HCT116 (cell line): ENCODE data around the gene SSU72. TPM values are rescaled to one million over a fixed set of nuclear protein-coding genes. Genes with fewer than 3 reads are reported as not detected.

Source experiments
- ATAC-seq: fragments of 200-7000 bp; cut with Tn5 transposase; 2 replicates; pipeline ENCODE4 v1.9.1; 2020; ENCODE audit warnings: mild to moderate bottlenecking, moderate library complexity
- BruUV-seq: library from RNA; stranded (reverse); fragments of 400-500 nt; replicated peaks from 2 replicates; lab custom pipeline; 2021; lab: Mats Ljungman, UMichigan
- CTCF ChIA-PET: fragments of 300-600 bp; sonication (Branson Sonifier 250); formaldehyde crosslinking; loops from one replicate; lab custom pipeline; 2021; ENCODE audit warnings: antibody characterized with exemption; lab: Charles Lee
- POLR2A ChIA-PET: fragments of 300-600, 350-600 bp; sonication (Branson Sonifier 250); formaldehyde crosslinking; loops from one replicate; lab custom pipeline; 2021; ENCODE audit warnings: antibody characterized with exemption; lab: Charles Lee
- RAD21 ChIA-PET, 2 experiments: fragments of 300-600 bp; sonication (Branson Sonifier 250); formaldehyde crosslinking; loops; one replicate each; lab custom pipeline; 2023; ENCODE audit warnings: low total read pairs in 2 of 2; ENCODE audit not compliant: uncharacterized antibody in 2 of 2, unreplicated experiment in 2 of 2, low non-redundant PET in 1 of 2; lab: Charles Lee
- DNase-seq: peaks from one replicate; pipeline ENCODE4 v3.0.0-alpha.2; 2010; ENCODE audit warnings: low read depth, low spot score
- H2AFZ ChIP-seq: fragments of 200-600 bp; shearing (Covaris generic), sonication (generic); 2 replicates; pipeline ENCODE4 v1.6.1; 2017; ENCODE audit warnings: low read depth, mixed run types, mixed read lengths, antibody characterized with exemption, low read length; ENCODE audit not compliant: poor library complexity, severe bottlenecking
- H3K27ac ChIP-seq: 2 replicates; pipeline ENCODE4 v1.5.1; 2012; ENCODE audit warnings: low read depth, low read length
- H3K27me3 ChIP-seq: fragments of 200-600 bp; sonication (generic); 2 replicates; pipeline ENCODE4 v1.6.1; 2016; ENCODE audit warnings: mixed run types, low read length, mixed read lengths; ENCODE audit not compliant: insufficient read depth
- H3K36me3 ChIP-seq, 2 experiments: fragments of 200-500 bp in 1 of 2; fragments of 200-600 bp in 1 of 2; sonication (Bioruptor generic) in 1 of 2; sonication (generic) in 1 of 2; 2 replicates each; pipeline versions ENCODE4 v1.5.1 to v1.6.1; 2014 to 2016; ENCODE audit warnings: low read length in 2 of 2, inconsistent platforms in 1 of 2, mixed read lengths in 1 of 2, mixed run types in 1 of 2; ENCODE audit not compliant: insufficient read depth in 2 of 2, control insufficient read depth in 1 of 2
- H3K4me1 ChIP-seq, 2 experiments: fragments of 200-600 bp in 1 of 2; sonication (generic) in 1 of 2; 2 replicates each; pipeline versions ENCODE4 v1.5.1 to v1.6.1; 2012 to 2017; ENCODE audit warnings: low read length in 2 of 2, inconsistent platforms in 1 of 2, mild to moderate bottlenecking in 1 of 2, mixed read lengths in 1 of 2, mixed run types in 1 of 2, moderate library complexity in 1 of 2; ENCODE audit not compliant: insufficient read depth in 2 of 2, control insufficient read depth in 1 of 2
- H3K4me2 ChIP-seq: fragments of 200-600 bp; sonication (generic); 2 replicates; pipeline ENCODE4 v1.6.1; 2017; ENCODE audit warnings: mixed run types, low read length, mixed read lengths
- H3K4me3 ChIP-seq, 2 experiments: fragments of 200-600 bp in 1 of 2; sonication (generic) in 1 of 2; replicated peaks in 1 of 2; 2 replicates each; pipeline ENCODE4 v1.5.1; 2011 to 2016; ENCODE audit warnings: low read length in 2 of 2, control low read depth in 1 of 2, low read depth in 1 of 2, mild to moderate bottlenecking in 1 of 2, mixed read lengths in 1 of 2, mixed run types in 1 of 2
- H3K79me2 ChIP-seq: fragments of 200-600 bp; sonication (generic); 2 replicates; pipeline ENCODE4 v1.6.1; 2017; ENCODE audit warnings: mild to moderate bottlenecking, mixed run types, low read length, moderate library complexity, mixed read lengths; ENCODE audit not compliant: insufficient read depth
- H3K9ac ChIP-seq: fragments of 200-600 bp; sonication (generic); 2 replicates; pipeline ENCODE4 v1.6.1; 2016; ENCODE audit warnings: low read length, mixed read lengths
- H3K9me2 ChIP-seq: fragments of 200-600 bp; sonication (generic), shearing (Covaris generic); 2 replicates; pipeline ENCODE4 v1.6.1; 2017; ENCODE audit warnings: mixed run types, mild to moderate bottlenecking, moderate library complexity; ENCODE audit not compliant: insufficient read depth
- H3K9me3 ChIP-seq, 2 experiments: fragments of 200-500 bp in 1 of 2; fragments of 200-600 bp in 1 of 2; sonication (Bioruptor generic) in 1 of 2; sonication (generic) in 1 of 2; 2 replicates each; pipeline ENCODE4 v1.6.1; 2014 to 2017; ENCODE audit warnings: low read length in 2 of 2, mixed read lengths in 2 of 2, inconsistent platforms in 1 of 2, low read depth in 1 of 2, mild to moderate bottlenecking in 1 of 2, mixed run types in 1 of 2, moderate library complexity in 1 of 2; ENCODE audit not compliant: control insufficient read depth in 1 of 2, insufficient read depth in 1 of 2
- H4K20me1 ChIP-seq: fragments of 200-600 bp; sonication (generic), shearing (Covaris generic); 2 replicates; pipeline ENCODE4 v1.6.1; 2017; ENCODE audit warnings: mixed run types, mild to moderate bottlenecking, moderate library complexity; ENCODE audit not compliant: insufficient read depth
- CBX3 ChIP-seq: IDR thresholded peaks from 2 replicates; pipeline ENCODE4 v1.6.1; 2012; ENCODE audit warnings: low read depth
- CEBPB ChIP-seq: IDR thresholded peaks from 2 replicates; pipeline ENCODE4 v1.6.1; 2012; ENCODE audit warnings: low read depth
- CTCF ChIP-seq, 3 experiments: fragments of 200-600 bp in 1 of 3; sonication (generic) in 1 of 3; IDR thresholded peaks in 2 of 3; conservative IDR thresholded peaks in 1 of 3; 2 replicates each; pipeline ENCODE4 v1.5.1; 2012 to 2017; ENCODE audit warnings: low read depth in 2 of 3, low read length in 2 of 3, antibody characterized with exemption in 1 of 3, borderline replicate concordance in 1 of 3, control low read depth in 1 of 3, mild to moderate bottlenecking in 1 of 3, mixed read lengths in 1 of 3, mixed run types in 1 of 3, moderate library complexity in 1 of 3; ENCODE audit not compliant: insufficient read depth in 1 of 3
- ELF1 ChIP-seq: IDR thresholded peaks from 2 replicates; pipeline ENCODE4 v1.6.1; 2012; ENCODE audit warnings: low read depth, borderline replicate concordance
- EZH2 ChIP-seq: fragments of 200-600 bp; sonication (generic); IDR thresholded peaks from 2 replicates; pipeline ENCODE4 v1.6.1; 2017; ENCODE audit warnings: antibody characterized with exemption, mixed run types
- JUND ChIP-seq: IDR thresholded peaks from 2 replicates; pipeline ENCODE4 v1.6.1; 2012
- MAX ChIP-seq: IDR thresholded peaks from 2 replicates; pipeline ENCODE4 v1.6.1; 2012
- POLR2A ChIP-seq: IDR thresholded peaks from 2 replicates; pipeline ENCODE4 v1.7.0; 2011; ENCODE audit warnings: borderline replicate concordance; ENCODE audit not compliant: insufficient read depth, insufficient read length; ENCODE audit errors: extremely low read depth
- RAD21 ChIP-seq: IDR thresholded peaks from 2 replicates; pipeline ENCODE4 v1.6.1; 2012; ENCODE audit warnings: low read depth, mild to moderate bottlenecking
- REST ChIP-seq: IDR thresholded peaks from 2 replicates; pipeline ENCODE4 v1.6.1; 2012; ENCODE audit warnings: low read depth
- SIN3A ChIP-seq: IDR thresholded peaks from 2 replicates; pipeline ENCODE4 v1.6.1; 2012; ENCODE audit warnings: low read depth
- SP1 ChIP-seq: IDR thresholded peaks from 2 replicates; pipeline ENCODE4 v1.6.1; 2012; ENCODE audit warnings: low read depth
- SRF ChIP-seq: IDR thresholded peaks from 2 replicates; pipeline ENCODE4 v1.6.1; 2012; ENCODE audit warnings: low read depth
- TCF7L2 ChIP-seq: IDR thresholded peaks from 2 replicates; pipeline ENCODE4 v1.7.0; 2011; ENCODE audit warnings: borderline replicate concordance, inconsistent platforms; ENCODE audit not compliant: insufficient read depth, insufficient read length; ENCODE audit errors: extremely low read depth
- YY1 ChIP-seq: IDR thresholded peaks from 2 replicates; pipeline ENCODE4 v1.6.1; 2011; ENCODE audit warnings: low read length, low read depth, moderate library complexity, mild to moderate bottlenecking; ENCODE audit not compliant: insufficient replicate concordance; ENCODE audit errors: extremely low read depth
- ZFX ChIP-seq: fragments of 450-650 bp; IDR thresholded peaks from 2 replicates; pipeline ENCODE4 v1.6.1; 2017
- intact Hi-C: fragments of 100-400 bp; cut with micrococcal nuclease; formaldehyde crosslinking; loops from 2 replicates; pipeline ENCODE4 v1.10.0; 2022
- total RNA-seq: library from RNA; stranded (reverse); gene quantifications from one replicate; pipeline ENCODE4 v1.2.1, GENCODE V29; 2021; ENCODE audit not compliant: unreplicated experiment

The SSU72 gene
- total RNA-seq, 1 experiment from 2014 or later, result 134 TPM

GRCh38 chr1:1617516-1617915, 42.9 kb upstream of the SSU72 start (continued):
- TF ChIP-seq REST (no peak), JUND (no peak), CBX3 (no peak), TCF7L2 (no peak), SP1 (no peak), RAD21 (no peak), SRF (no peak)
- TF ChIP-seq, all 23 proteins: peak for 0

- Histone ChIP-seq H3K4me2 (peak overlapping the region; percentile 97), H3K4me1 (peaks cover 11 to 29% of the 10 kb centered on the region in 2 experiments; a peak in 3 of 4 replicates), H3K79me2 (peaks cover 9% of the 10 kb centered on the region; the same call in 1 of the 2 replicates), H3K9me3 (no peaks in the 10 kb centered on the region), H3K9me2 (no peaks in the 10 kb centered on the region), H3K9ac (peak overlapping the region; percentile 90), H4K20me1 (0 out of 2 replicates have a peak, but pooled peaks cover 3% of the 10 kb centered on the region), H3K36me3 (peaks cover 0 to 3% of the 10 kb centered on the region in 2 experiments; a peak in 1 of 4 replicates), H3K4me3 (peak overlapping the region; percentile 85 to 86), H2AFZ (no peak overlapping the region), H3K27ac (peak overlapping the region; percentile 100), H3K27me3 (no peaks in the 10 kb centered on the region)
- ChIA-PET POLR2A (interaction anchor here (2.2 to 3.3 kb wide), 2 partner anchors 12 kb away, joined by 6 to 15 read pairs; no protein-coding TSS in a partner anchor), CTCF (no interaction called here), RAD21 (no interaction called here)
- no TSS peak for BruUV-seq
- no peak for ATAC-seq
- intact Hi-C loops, result loop anchor here (10.0 kb wide), 1 partner anchor 272 kb away; the partner anchor contains the start of gene DVL1
- no peak for DNase-seq
- TF ChIP-seq YY1 (no peak), MAX (no peak), SP1 (no peak), CTCF (IDR thresholded peaks at IDR 0.05 in 2 of 3, conservative IDR thresholded peaks at IDR 0.05 in 1 of 3; ENCODE audit: borderline replicate concordance in 1 of 3, insufficient read depth in 1 of 3, low read depth in 2 of 3, low read length in 2 of 3) (no peak), ZFX (no peak), SRF (no peak), CEBPB (no peak), RAD21 (no peak), SIN3A (no peak), TCF7L2 (no peak), POLR2A (no peak), ELF1 (no peak), REST (no peak), EZH2 (no peak), CBX3 (no peak)
Measured at GRCh38 chr1:1616838-1617237, 42.2 kb upstream of the SSU72 start.
